Measurements from ENCODE around the gene HS3ST6.

DNA sequence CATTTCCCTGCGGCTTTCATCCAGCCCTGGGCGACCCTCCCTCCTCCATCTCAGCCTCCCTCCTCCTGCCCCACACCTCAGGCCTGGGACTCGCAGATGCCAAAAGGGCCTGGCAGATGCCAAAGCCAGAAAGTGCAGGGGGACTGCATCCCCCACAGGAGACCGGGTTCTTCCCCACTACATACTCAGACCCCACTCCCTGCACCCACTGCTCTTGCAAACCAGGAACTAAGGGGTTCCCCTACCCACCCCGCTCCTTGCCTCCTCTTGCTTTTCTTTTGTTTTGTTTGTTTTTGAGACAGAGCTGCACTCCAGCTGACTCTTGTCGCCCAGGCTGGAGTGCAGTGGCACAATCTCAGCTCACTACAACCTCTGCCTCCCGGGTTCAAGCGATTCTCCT, 3.2 kb downstream of the HS3ST6 start:
- TF ChIP-seq, protein P1, sequence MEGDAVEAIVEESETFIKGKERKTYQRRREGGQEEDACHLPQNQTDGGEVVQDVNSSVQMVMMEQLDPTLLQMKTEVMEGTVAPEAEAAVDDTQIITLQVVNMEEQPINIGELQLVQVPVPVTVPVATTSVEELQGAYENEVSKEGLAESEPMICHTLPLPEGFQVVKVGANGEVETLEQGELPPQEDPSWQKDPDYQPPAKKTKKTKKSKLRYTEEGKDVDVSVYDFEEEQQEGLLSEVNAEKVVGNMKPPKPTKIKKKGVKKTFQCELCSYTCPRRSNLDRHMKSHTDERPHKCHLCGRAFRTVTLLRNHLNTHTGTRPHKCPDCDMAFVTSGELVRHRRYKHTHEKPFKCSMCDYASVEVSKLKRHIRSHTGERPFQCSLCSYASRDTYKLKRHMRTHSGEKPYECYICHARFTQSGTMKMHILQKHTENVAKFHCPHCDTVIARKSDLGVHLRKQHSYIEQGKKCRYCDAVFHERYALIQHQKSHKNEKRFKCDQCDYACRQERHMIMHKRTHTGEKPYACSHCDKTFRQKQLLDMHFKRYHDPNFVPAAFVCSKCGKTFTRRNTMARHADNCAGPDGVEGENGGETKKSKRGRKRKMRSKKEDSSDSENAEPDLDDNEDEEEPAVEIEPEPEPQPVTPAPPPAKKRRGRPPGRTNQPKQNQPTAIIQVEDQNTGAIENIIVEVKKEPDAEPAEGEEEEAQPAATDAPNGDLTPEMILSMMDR (IDR thresholded peaks at IDR 0.05), result no peak
- no peak for TF ChIP-seq EZH2 (IDR thresholded peaks at IDR 0.05)
